Neural cell (in vitro differentiated cells): Measurements from ENCODE around the gene DST. TPM values are rescaled to one million over a fixed set of nuclear protein-coding genes. Genes with fewer than 3 reads are reported as not detected.

Experiments
- H2AFZ ChIP-seq: fragments of 200-600, 300-800 bp; sonication (generic), shearing (Covaris generic); 2 replicates; pipeline ENCODE4 v1.6.0; 2014; ENCODE audit warnings: low read depth, mild to moderate bottlenecking, antibody characterized with exemption, low read length, moderate library complexity
- H3F3A ChIP-seq: fragments of 200-600 bp; shearing (Covaris generic); 2 replicates; pipeline ENCODE4 v1.6.1; 2016; ENCODE audit warnings: mild to moderate bottlenecking, moderate library complexity, mixed read lengths, antibody characterized with exemption, low read length; ENCODE audit not compliant: insufficient read depth, poor library complexity, severe bottlenecking
- H3K27ac ChIP-seq: fragments of 200-600, 300-800 bp; sonication (generic), shearing (Covaris generic); 2 replicates; pipeline ENCODE4 v1.5.1; 2014; ENCODE audit warnings: mild to moderate bottlenecking, low read length, moderate library complexity
- H3K27me3 ChIP-seq: fragments of 300-800, 200-600 bp; sonication (generic), shearing (Covaris generic); 2 replicates; pipeline ENCODE4 v1.6.0; 2014; ENCODE audit warnings: mild to moderate bottlenecking, low read depth, low read length, moderate library complexity; ENCODE audit not compliant: insufficient read depth
- H3K36me3 ChIP-seq: fragments of 300-800, 200-600 bp; sonication (generic), shearing (Covaris generic); 2 replicates; pipeline ENCODE4 v1.5.1; 2014; ENCODE audit warnings: mild to moderate bottlenecking, antibody characterized with exemption, low read length, moderate library complexity; ENCODE audit not compliant: insufficient read depth
- H3K4me2 ChIP-seq: fragments of 300-800, 200-600 bp; sonication (generic), shearing (Covaris generic); 2 replicates; pipeline ENCODE4 v1.6.0; 2014; ENCODE audit warnings: mild to moderate bottlenecking, low read length
- H3K4me3 ChIP-seq: fragments of 300-800, 200-600 bp; sonication (generic), shearing (Covaris generic); 2 replicates; pipeline ENCODE4 v1.5.1; 2014; ENCODE audit warnings: mild to moderate bottlenecking, low read length, moderate library complexity
- H3K79me2 ChIP-seq: fragments of 200-600 bp; shearing (Covaris generic); replicated peaks from 2 replicates; pipeline ENCODE4 v1.6.0; 2014; ENCODE audit warnings: mild to moderate bottlenecking, low read length, moderate library complexity; ENCODE audit not compliant: insufficient read depth
- H3K9ac ChIP-seq: fragments of 300-800, 200-600 bp; sonication (generic), shearing (Covaris generic); 2 replicates; pipeline ENCODE4 v1.6.1; 2016; ENCODE audit warnings: mild to moderate bottlenecking, low read length, mixed read lengths
- H3K9me2 ChIP-seq: fragments of 200-600 bp; shearing (Covaris generic); 2 replicates; pipeline ENCODE4 v1.6.1; 2016; ENCODE audit warnings: mild to moderate bottlenecking, low read length, mixed read lengths; ENCODE audit not compliant: insufficient read depth
- H3K9me3 ChIP-seq: fragments of 200-600, 300-800 bp; sonication (generic), shearing (Covaris generic); 2 replicates; pipeline ENCODE4 v1.6.1; 2016; ENCODE audit warnings: mild to moderate bottlenecking, mixed run types, low read length, moderate library complexity, mixed read lengths
- H4K20me1 ChIP-seq: fragments of 200-600 bp; shearing (Covaris generic); 2 replicates; pipeline ENCODE4 v1.6.1; 2016; ENCODE audit warnings: mild to moderate bottlenecking, mixed run types; ENCODE audit not compliant: insufficient read depth
- CTCF ChIP-seq: fragments of 450-650 bp; IDR thresholded peaks from 2 replicates; pipeline ENCODE4 v1.5.1; 2014; ENCODE audit warnings: antibody characterized with exemption, mild to moderate bottlenecking, moderate library complexity; ENCODE audit not compliant: poor library complexity, severe bottlenecking
- EP300 ChIP-seq: fragments of 450-650 bp; conservative IDR thresholded peaks from 2 replicates; pipeline ENCODE4 v1.6.1; 2014; ENCODE audit warnings: antibody characterized with exemption, mild to moderate bottlenecking, moderate library complexity; ENCODE audit not compliant: poor library complexity, severe bottlenecking
- EZH2 ChIP-seq: fragments of 200-600, 300-800 bp; shearing (Covaris generic), sonication (generic); IDR thresholded peaks from 2 replicates; pipeline ENCODE4 v1.6.1; 2014; ENCODE audit warnings: antibody characterized with exemption, low read length, borderline replicate concordance, mild to moderate bottlenecking; ENCODE audit not compliant: insufficient read depth, poor library complexity, severe bottlenecking
- MXI1 ChIP-seq: fragments of 450-650 bp; conservative IDR thresholded peaks from 2 replicates; pipeline ENCODE4 v1.6.1; 2014; ENCODE audit warnings: antibody characterized with exemption, mild to moderate bottlenecking; ENCODE audit not compliant: poor library complexity, severe bottlenecking
- POLR2AphosphoS5 ChIP-seq: IDR thresholded peaks from 2 replicates; pipeline ENCODE4 v1.6.1; 2012
- RAD21 ChIP-seq: fragments of 450-650 bp; conservative IDR thresholded peaks from 2 replicates; pipeline ENCODE4 v1.6.1; 2014; ENCODE audit warnings: antibody characterized with exemption, mild to moderate bottlenecking, moderate library complexity
- REST ChIP-seq: IDR thresholded peaks from 2 replicates; pipeline ENCODE4 v1.6.1; 2012; ENCODE audit warnings: borderline replicate concordance
- SMC3 ChIP-seq: fragments of 450-650 bp; conservative IDR thresholded peaks from 2 replicates; pipeline ENCODE4 v1.6.1; 2014; ENCODE audit warnings: antibody characterized with exemption, mild to moderate bottlenecking, moderate library complexity; ENCODE audit not compliant: poor library complexity
- TAF1 ChIP-seq: IDR thresholded peaks from 2 replicates; pipeline ENCODE4 v1.6.1; 2012; ENCODE audit warnings: low read depth
- polyA plus RNA-seq: library from polyadenylated mRNA; depleted of rRNA; stranded (reverse); fragments of >200 nt; gene quantifications from 2 replicates; pipeline ENCODE4 v1.2.3, GENCODE V29; 2014

DST gene
- polyA plus RNA-seq, 1 donor from 2014 or later = 118 TPM

GRCh38 chr6:56420296-56420695 is 222.4 kb downstream of the DST start:
- no peak overlapping the region for H2AFZ ChIP-seq
- no peaks in the 10 kb centered on the region for H4K20me1 ChIP-seq
- H3K27ac ChIP-seq = no peak overlapping the region
- no peaks in the 10 kb centered on the region for H3K9me3 ChIP-seq
- H3K27me3 ChIP-seq = no peaks in the 10 kb centered on the region
- no peak overlapping the region for H3K4me3 ChIP-seq
- no peak overlapping the region for H3K9ac ChIP-seq
- no peaks in the 10 kb centered on the region for H3K9me2 ChIP-seq
- TF ChIP-seq REST (no peak), MXI1 (no peak), TAF1 (no peak), RAD21 (no peak), SMC3 (no peak)
- no peaks in the 10 kb centered on the region for H3F3A ChIP-seq
- no peaks in the 10 kb centered on the region for H3K79me2 ChIP-seq
- H3K36me3 ChIP-seq = no peaks in the 10 kb centered on the region
- no peak overlapping the region for H3K4me2 ChIP-seq

- H3F3A ChIP-seq = no peaks in the 10 kb centered on the region
- no peak overlapping the region for H3K4me3 ChIP-seq
- no peak overlapping the region for H2AFZ ChIP-seq
- TF ChIP-seq SMC3 (no peak), MXI1 (no peak), REST (no peak), RAD21 (no peak), TAF1 (no peak), CTCF (no peak), EP300 (no peak), EZH2 (no peak), POLR2AphosphoS5 (no peak)
- no peaks in the 10 kb centered on the region for H3K36me3 ChIP-seq
- no peak overlapping the region for H3K4me2 ChIP-seq
- no peaks in the 10 kb centered on the region for H3K9me3 ChIP-seq
- no peak overlapping the region for H3K9ac ChIP-seq
- H3K27ac ChIP-seq = no peak overlapping the region
- H3K9me2 ChIP-seq = no peaks in the 10 kb centered on the region
- no peaks in the 10 kb centered on the region for H4K20me1 ChIP-seq
- no peaks in the 10 kb centered on the region for H3K27me3 ChIP-seq
- no peaks in the 10 kb centered on the region for H3K79me2 ChIP-seq
Measured at GRCh38 chr6:56419191-56419590, 223.5 kb downstream of the DST start.
